Panc1 (cell line): ENCODE data around the gene CCDC92B. TPM values are rescaled to one million over a fixed set of nuclear protein-coding genes. Genes with fewer than 3 reads are reported as not detected.

Experiments used
- ATAC-seq: fragments of 200-7000 bp; cut with Tn5 transposase; 2 replicates; pipeline ENCODE4 v1.9.1; 2020; ENCODE audit warnings: mild to moderate bottlenecking, moderate library complexity
- BruUV-seq: library from RNA; stranded (reverse); fragments of 400-500 nt; replicated peaks from 2 replicates; lab custom pipeline; 2021; lab: Mats Ljungman, UMichigan
- CTCF ChIA-PET: fragments of 300-600 bp; sonication (Branson Sonifier 250); formaldehyde crosslinking; loops from one replicate; lab custom pipeline; 2022; ENCODE audit warnings: antibody characterized with exemption; lab: Charles Lee
- POLR2A ChIA-PET: fragments of 300-600 bp; sonication (Branson Sonifier 250); formaldehyde crosslinking; loops from one replicate; lab custom pipeline; 2022; ENCODE audit warnings: antibody characterized with exemption; lab: Charles Lee
- DNase-seq: peaks from one replicate; pipeline ENCODE4 v3.0.0-alpha.2; 2010; ENCODE audit warnings: low read depth, low spot score
- H3K27ac ChIP-seq: 2 replicates; pipeline ENCODE4 v1.5.1; 2011; ENCODE audit warnings: mild to moderate bottlenecking, low read length, inconsistent platforms
- H3K27me3 ChIP-seq: fragments of 200-500 bp; sonication (Bioruptor generic); 2 replicates; pipeline ENCODE4 v1.6.0; 2014; ENCODE audit warnings: low read length, inconsistent platforms; ENCODE audit not compliant: control insufficient read depth, insufficient read depth
- H3K36me3 ChIP-seq: fragments of 200-500 bp; sonication (Bioruptor generic); 2 replicates; pipeline ENCODE4 v1.5.1; 2014; ENCODE audit warnings: inconsistent platforms, mild to moderate bottlenecking, low read length, moderate library complexity; ENCODE audit not compliant: control insufficient read depth, insufficient read depth
- H3K4me1 ChIP-seq: 2 replicates; pipeline ENCODE4 v1.5.1; 2011; ENCODE audit warnings: inconsistent platforms, mild to moderate bottlenecking, low read length, moderate library complexity; ENCODE audit not compliant: control insufficient read depth, insufficient read depth
- H3K4me3 ChIP-seq, 2 experiments: 2 replicates each; pipeline ENCODE4 v1.5.1; 2011 to 2012; ENCODE audit warnings: low read depth in 2 of 2, low read length in 2 of 2, mild to moderate bottlenecking in 2 of 2, inconsistent platforms in 1 of 2, moderate library complexity in 1 of 2
- H3K9me3 ChIP-seq: fragments of 200-500 bp; sonication (Bioruptor generic); 2 replicates; pipeline ENCODE4 v1.5.1; 2014; ENCODE audit warnings: low read depth, mild to moderate bottlenecking, inconsistent platforms, low read length, moderate library complexity; ENCODE audit not compliant: control insufficient read depth, insufficient read depth
- POLR2AphosphoS5 ChIP-seq: IDR thresholded peaks from 2 replicates; pipeline ENCODE4 v1.6.1; 2012; ENCODE audit warnings: mild to moderate bottlenecking, low read depth, low read length, moderate library complexity
- REST ChIP-seq, 2 experiments: IDR thresholded peaks; 2 replicates each; pipeline ENCODE4 v1.6.1; 2011 to 2012; ENCODE audit warnings: low read depth in 2 of 2, control low read depth in 1 of 2, low read length in 1 of 2, mild to moderate bottlenecking in 1 of 2, moderate library complexity in 1 of 2; ENCODE audit not compliant: insufficient read depth in 1 of 2
- SIN3A ChIP-seq: IDR thresholded peaks from 2 replicates; pipeline ENCODE4 v1.6.1; 2012; ENCODE audit warnings: low read depth, mild to moderate bottlenecking, low read length, moderate library complexity, borderline replicate concordance; ENCODE audit not compliant: insufficient read depth
- TCF7L2 ChIP-seq: IDR thresholded peaks from 2 replicates; pipeline ENCODE4 v1.6.1; 2011; ENCODE audit warnings: mild to moderate bottlenecking, low read depth, low read length, inconsistent platforms
- in situ Hi-C: cut with HindIII; loops from 2 replicates; pipeline ENCODE4 v1.10.0; 2016; ENCODE audit warnings: low sequenced_read_pairs, low pct_unique_long_range_greater_than_20kb
- intact Hi-C: fragments of 100-400 bp; cut with micrococcal nuclease; formaldehyde crosslinking; loops from one replicate; pipeline ENCODE4 v1.10.0; 2022; ENCODE audit not compliant: unreplicated experiment
- total RNA-seq: library from RNA; stranded (reverse); gene quantifications from one replicate; pipeline ENCODE4 v1.2.1, GENCODE V29; 2021; ENCODE audit not compliant: unreplicated experiment
- TF ChIP-seq, protein P1 (sequence below): fragments of 450-650 bp; IDR thresholded peaks from 2 replicates; pipeline ENCODE4 v1.5.1; 2017; ENCODE audit warnings: mild to moderate bottlenecking

The CCDC92B gene
- total RNA-seq, 1 experiment from 2014 or later = 0.51 TPM

- H3K4me1 ChIP-seq = no peaks in the 10 kb centered on the region
- ATAC-seq = no peak
- no peak overlapping the region for H3K27ac ChIP-seq
- no peak for DNase-seq
- TF ChIP-seq, protein P1, sequence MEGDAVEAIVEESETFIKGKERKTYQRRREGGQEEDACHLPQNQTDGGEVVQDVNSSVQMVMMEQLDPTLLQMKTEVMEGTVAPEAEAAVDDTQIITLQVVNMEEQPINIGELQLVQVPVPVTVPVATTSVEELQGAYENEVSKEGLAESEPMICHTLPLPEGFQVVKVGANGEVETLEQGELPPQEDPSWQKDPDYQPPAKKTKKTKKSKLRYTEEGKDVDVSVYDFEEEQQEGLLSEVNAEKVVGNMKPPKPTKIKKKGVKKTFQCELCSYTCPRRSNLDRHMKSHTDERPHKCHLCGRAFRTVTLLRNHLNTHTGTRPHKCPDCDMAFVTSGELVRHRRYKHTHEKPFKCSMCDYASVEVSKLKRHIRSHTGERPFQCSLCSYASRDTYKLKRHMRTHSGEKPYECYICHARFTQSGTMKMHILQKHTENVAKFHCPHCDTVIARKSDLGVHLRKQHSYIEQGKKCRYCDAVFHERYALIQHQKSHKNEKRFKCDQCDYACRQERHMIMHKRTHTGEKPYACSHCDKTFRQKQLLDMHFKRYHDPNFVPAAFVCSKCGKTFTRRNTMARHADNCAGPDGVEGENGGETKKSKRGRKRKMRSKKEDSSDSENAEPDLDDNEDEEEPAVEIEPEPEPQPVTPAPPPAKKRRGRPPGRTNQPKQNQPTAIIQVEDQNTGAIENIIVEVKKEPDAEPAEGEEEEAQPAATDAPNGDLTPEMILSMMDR = no peak
- no peak for TF ChIP-seq SIN3A
- no peak for TF ChIP-seq REST (IDR thresholded peaks at IDR 0.05; ENCODE audit: insufficient read depth in 1 of 2, low read depth in 2 of 2, low read length in 1 of 2)
- TF ChIP-seq POLR2AphosphoS5 = no peak
- TF ChIP-seq TCF7L2 = no peak
- no peaks in the 10 kb centered on the region for H3K27me3 ChIP-seq
- in situ Hi-C loops (no loop called here), intact Hi-C loops (no loop called here)
- POLR2A ChIA-PET = no interaction called here
- BruUV-seq = no TSS peak
- CTCF ChIA-PET = interaction anchor here (0.6 kb wide), 1 partner anchor 944 kb away, joined by 8 read pairs; no protein-coding TSS in a partner anchor
- no peaks in the 10 kb centered on the region for H3K9me3 ChIP-seq
- H3K4me3 ChIP-seq = no peak overlapping the region
- H3K36me3 ChIP-seq = no peaks in the 10 kb centered on the region
These were observed 1.3 kb upstream of the CCDC92B start for GRCh38 chr17:2750721-2751120.

- intact Hi-C loops = no loop called here
- H3K36me3 ChIP-seq = no peaks in the 10 kb centered on the region
- H3K4me1 ChIP-seq = no peaks in the 10 kb centered on the region
- ATAC-seq (peak; percentile 94), DNase-seq (no peak)
- H3K9me3 ChIP-seq = no peaks in the 10 kb centered on the region
- no TSS peak for BruUV-seq
- H3K27me3 ChIP-seq = no peaks in the 10 kb centered on the region
- in situ Hi-C loops = no loop called here
- POLR2A ChIA-PET = no interaction called here
- H3K4me3 ChIP-seq = peak overlapping the region; percentile 15 to 23; a peak in 2 of 4 replicates
- TF ChIP-seq SIN3A = 0 out of 2 replicates have a peak, but pooled peaks have one; percentile 67
- TF ChIP-seq, protein P1 = no peak
- no peak for TF ChIP-seq TCF7L2
- TF ChIP-seq REST (IDR thresholded peaks at IDR 0.05; ENCODE audit: insufficient read depth in 1 of 2, low read depth in 2 of 2, low read length in 1 of 2) = peak; percentile 95 to 100
- TF ChIP-seq POLR2AphosphoS5 = no peak
- H3K27ac ChIP-seq = no peak overlapping the region
- CTCF ChIA-PET = no interaction called here
These were observed 331 bp upstream of the CCDC92B start for GRCh38 chr17:2749784-2750181.
